OCI-LY1 (cell line): Measurements from ENCODE around the gene ABLIM1.

Experiments
- H2AFZ ChIP-seq: fragments of 200-600 bp; sonication (generic), shearing (Covaris generic); 2 replicates; pipeline ENCODE4 v1.6.0; 2014; ENCODE audit warnings: antibody characterized with exemption, mild to moderate bottlenecking, low read length
- H3F3A ChIP-seq: fragments of 200-600 bp; sonication (generic), shearing (Covaris generic); 2 replicates; pipeline ENCODE4 v1.6.0; 2014; ENCODE audit warnings: mild to moderate bottlenecking, antibody characterized with exemption, low read length, moderate library complexity; ENCODE audit not compliant: insufficient read depth
- H3K27ac ChIP-seq: fragments of 200-600 bp; sonication (generic); 2 replicates; pipeline ENCODE4 v1.5.1; 2014; ENCODE audit warnings: low read length, mixed run types, mild to moderate bottlenecking, low read depth; ENCODE audit not compliant: poor library complexity, severe bottlenecking
- H3K27me3 ChIP-seq: fragments of 200-600 bp; sonication (generic); 2 replicates; pipeline ENCODE4 v1.6.0; 2014; ENCODE audit warnings: antibody characterized with exemption, mild to moderate bottlenecking, low read length, moderate library complexity; ENCODE audit not compliant: insufficient read depth
- H3K36me3 ChIP-seq: fragments of 200-600 bp; sonication (generic); 2 replicates; pipeline ENCODE4 v1.6.1; 2014; ENCODE audit warnings: mild to moderate bottlenecking, antibody characterized with exemption, low read length, moderate library complexity, mixed read lengths; ENCODE audit not compliant: insufficient read depth
- H3K4me1 ChIP-seq: fragments of 200-600 bp; sonication (generic); 2 replicates; pipeline ENCODE4 v1.5.1; 2014; ENCODE audit warnings: mild to moderate bottlenecking, low read length, moderate library complexity; ENCODE audit not compliant: insufficient read depth, severe bottlenecking
- H3K4me2 ChIP-seq: fragments of 200-600 bp; sonication (generic), shearing (Covaris generic); 2 replicates; pipeline ENCODE4 v1.6.1; 2014; ENCODE audit warnings: low read length
- H3K4me3 ChIP-seq: fragments of 200-600 bp; sonication (generic); 2 replicates; pipeline ENCODE4 v1.5.1; 2014; ENCODE audit warnings: low read length, low read depth, mild to moderate bottlenecking, mixed read lengths; ENCODE audit not compliant: poor library complexity, severe bottlenecking
- H3K79me2 ChIP-seq: fragments of 200-600 bp; shearing (Covaris generic); 2 replicates; pipeline ENCODE4 v1.6.1; 2016; ENCODE audit warnings: mixed run types, low read length, mixed read lengths; ENCODE audit not compliant: insufficient read depth
- H3K9ac ChIP-seq: fragments of 200-600 bp; sonication (generic), shearing (Covaris generic); 2 replicates; pipeline ENCODE4 v1.6.1; 2014; ENCODE audit warnings: mild to moderate bottlenecking, low read length, mixed read lengths
- H3K9me2 ChIP-seq: fragments of 200-600 bp; sonication (generic), shearing (Covaris generic); 2 replicates; pipeline ENCODE4 v1.6.1; 2014; ENCODE audit warnings: low read depth, mild to moderate bottlenecking, low read length, mixed read lengths
- H3K9me3 ChIP-seq: fragments of 200-600 bp; shearing (Covaris generic); 2 replicates; pipeline ENCODE4 v1.6.1; 2014; ENCODE audit warnings: low read length, mixed read lengths
- H4K20me1 ChIP-seq: fragments of 200-600 bp; sonication (generic), shearing (Covaris generic); 2 replicates; pipeline ENCODE4 v1.6.0; 2016; ENCODE audit warnings: mild to moderate bottlenecking, low read length; ENCODE audit not compliant: insufficient read depth
- CTCF ChIP-seq: fragments of 200-600 bp; sonication (generic), shearing (Covaris generic); IDR thresholded peaks from 2 replicates; pipeline ENCODE4 v1.5.1; 2017; ENCODE audit warnings: mild to moderate bottlenecking, antibody characterized with exemption, low read length, moderate library complexity, mixed read lengths
- EZH2 ChIP-seq: fragments of 200-600 bp; sonication (generic), shearing (Covaris generic); IDR thresholded peaks from 2 replicates; pipeline ENCODE4 v1.8.0; 2017; ENCODE audit warnings: borderline replicate concordance, mixed run types, mild to moderate bottlenecking, antibody characterized with exemption, low read length, moderate library complexity, mixed read lengths

Gene ABLIM1

GRCh38 chr10:114483575-114483974, 174.5 kb downstream of the ABLIM1 start:
- Histone ChIP-seq H3K4me1 (peaks cover 8% of the 10 kb centered on the region), H3K9ac (no peak overlapping the region), H3K4me3 (no peak overlapping the region), H3K9me3 (no peaks in the 10 kb centered on the region), H3F3A (no peaks in the 10 kb centered on the region), H4K20me1 (no peaks in the 10 kb centered on the region), H3K9me2 (no peaks in the 10 kb centered on the region), H3K4me2 (no peak overlapping the region), H3K27ac (no peak overlapping the region), H3K79me2 (no peaks in the 10 kb centered on the region), H2AFZ (no peak overlapping the region), H3K27me3 (no peaks in the 10 kb centered on the region), H3K36me3 (peaks cover 64% of the 10 kb centered on the region)
- TF ChIP-seq CTCF (no peak), EZH2 (no peak)

GRCh38 chr10:114482480-114483304, 175.4 kb downstream of the ABLIM1 start:
- Histone ChIP-seq H3K36me3 (peaks cover 58% of the 10 kb centered on the region), H3K27ac (no peak overlapping the region), H3K9me2 (no peaks in the 10 kb centered on the region), H4K20me1 (no peaks in the 10 kb centered on the region), H3K4me2 (no peak overlapping the region), H3K79me2 (no peaks in the 10 kb centered on the region), H3K27me3 (no peaks in the 10 kb centered on the region), H3K4me3 (no peak overlapping the region), H3K9me3 (no peaks in the 10 kb centered on the region), H2AFZ (no peak overlapping the region), H3K4me1 (peaks cover 3% of the 10 kb centered on the region), H3F3A (no peaks in the 10 kb centered on the region), H3K9ac (no peak overlapping the region)
- TF ChIP-seq EZH2 (no peak), CTCF (no peak)

GRCh38 chr10:114481055-114481454, 177.0 kb downstream of the ABLIM1 start:
- Histone ChIP-seq H3F3A (no peaks in the 10 kb centered on the region), H3K9me3 (no peaks in the 10 kb centered on the region), H3K4me3 (no peak overlapping the region), H3K4me1 (no peaks in the 10 kb centered on the region), H3K79me2 (no peaks in the 10 kb centered on the region), H3K4me2 (no peak overlapping the region), H3K9me2 (no peaks in the 10 kb centered on the region), H2AFZ (no peak overlapping the region), H3K9ac (no peak overlapping the region), H3K36me3 (peaks cover 42% of the 10 kb centered on the region), H3K27me3 (no peaks in the 10 kb centered on the region), H3K27ac (no peak overlapping the region), H4K20me1 (no peaks in the 10 kb centered on the region)
- no peak for TF ChIP-seq EZH2
- TF ChIP-seq CTCF: no peak
